Keratinocyte (primary cell): ENCODE measurements around the gene VIPR2.

Experiments
- EZH2 ChIP-seq: IDR thresholded peaks from one replicate; pipeline ENCODE4 v1.6.1; 2012; ENCODE audit warnings: inconsistent platforms, mild to moderate bottlenecking, low read length, moderate library complexity
- TF ChIP-seq, protein P1 (sequence below), 3 experiments: IDR thresholded peaks in 1 of 3; conservative IDR thresholded peaks in 1 of 3; optimal IDR thresholded peaks in 1 of 3; 2 replicates in 2 of 3; 3 replicates in 1 of 3; pipeline versions ENCODE3 to v1.5.1; 2011; ENCODE audit warnings: low read length in 3 of 3, mild to moderate bottlenecking in 3 of 3, moderate library complexity in 2 of 3, control low read depth in 1 of 3, inconsistent platforms in 1 of 3; ENCODE audit not compliant: insufficient read depth in 2 of 3; ENCODE audit errors: extremely low read depth in 1 of 3

- TF ChIP-seq, protein P1, sequence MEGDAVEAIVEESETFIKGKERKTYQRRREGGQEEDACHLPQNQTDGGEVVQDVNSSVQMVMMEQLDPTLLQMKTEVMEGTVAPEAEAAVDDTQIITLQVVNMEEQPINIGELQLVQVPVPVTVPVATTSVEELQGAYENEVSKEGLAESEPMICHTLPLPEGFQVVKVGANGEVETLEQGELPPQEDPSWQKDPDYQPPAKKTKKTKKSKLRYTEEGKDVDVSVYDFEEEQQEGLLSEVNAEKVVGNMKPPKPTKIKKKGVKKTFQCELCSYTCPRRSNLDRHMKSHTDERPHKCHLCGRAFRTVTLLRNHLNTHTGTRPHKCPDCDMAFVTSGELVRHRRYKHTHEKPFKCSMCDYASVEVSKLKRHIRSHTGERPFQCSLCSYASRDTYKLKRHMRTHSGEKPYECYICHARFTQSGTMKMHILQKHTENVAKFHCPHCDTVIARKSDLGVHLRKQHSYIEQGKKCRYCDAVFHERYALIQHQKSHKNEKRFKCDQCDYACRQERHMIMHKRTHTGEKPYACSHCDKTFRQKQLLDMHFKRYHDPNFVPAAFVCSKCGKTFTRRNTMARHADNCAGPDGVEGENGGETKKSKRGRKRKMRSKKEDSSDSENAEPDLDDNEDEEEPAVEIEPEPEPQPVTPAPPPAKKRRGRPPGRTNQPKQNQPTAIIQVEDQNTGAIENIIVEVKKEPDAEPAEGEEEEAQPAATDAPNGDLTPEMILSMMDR (optimal IDR thresholded peaks at IDR 0.05 in 1 of 3, IDR thresholded peaks at IDR 0.05 in 1 of 3, conservative IDR thresholded peaks at IDR 0.05 in 1 of 3; ENCODE audit: extremely low read depth in 1 of 3, insufficient read depth in 2 of 3, low read length in 3 of 3), result no peak
- no peak for TF ChIP-seq EZH2
These were observed 10.7 kb upstream of the VIPR2 start for GRCh38 chr7:159155410-159155809.
